Measurements from ENCODE around the gene LPCAT2.

- TF ChIP-seq, protein P1, sequence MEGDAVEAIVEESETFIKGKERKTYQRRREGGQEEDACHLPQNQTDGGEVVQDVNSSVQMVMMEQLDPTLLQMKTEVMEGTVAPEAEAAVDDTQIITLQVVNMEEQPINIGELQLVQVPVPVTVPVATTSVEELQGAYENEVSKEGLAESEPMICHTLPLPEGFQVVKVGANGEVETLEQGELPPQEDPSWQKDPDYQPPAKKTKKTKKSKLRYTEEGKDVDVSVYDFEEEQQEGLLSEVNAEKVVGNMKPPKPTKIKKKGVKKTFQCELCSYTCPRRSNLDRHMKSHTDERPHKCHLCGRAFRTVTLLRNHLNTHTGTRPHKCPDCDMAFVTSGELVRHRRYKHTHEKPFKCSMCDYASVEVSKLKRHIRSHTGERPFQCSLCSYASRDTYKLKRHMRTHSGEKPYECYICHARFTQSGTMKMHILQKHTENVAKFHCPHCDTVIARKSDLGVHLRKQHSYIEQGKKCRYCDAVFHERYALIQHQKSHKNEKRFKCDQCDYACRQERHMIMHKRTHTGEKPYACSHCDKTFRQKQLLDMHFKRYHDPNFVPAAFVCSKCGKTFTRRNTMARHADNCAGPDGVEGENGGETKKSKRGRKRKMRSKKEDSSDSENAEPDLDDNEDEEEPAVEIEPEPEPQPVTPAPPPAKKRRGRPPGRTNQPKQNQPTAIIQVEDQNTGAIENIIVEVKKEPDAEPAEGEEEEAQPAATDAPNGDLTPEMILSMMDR (IDR thresholded peaks at IDR 0.05): no peak
- TF ChIP-seq POLR2A (IDR thresholded peaks at IDR 0.05): peak in 1 of 2 donors; percentile 29
These were observed 29.9 kb upstream of the LPCAT2 start, which contains the start of gene MMP2 for GRCh38 chr16:55478827-55479429.
